ENCODE results near the gene POLR1A.

The POLR1A gene

GRCh38 chr2:86037795-86038192 is 67.9 kb downstream of the POLR1A start:
- no peak for DNase-seq (ENCODE audit: low read depth)

GRCh38 chr2:86037141-86037794 is 68.4 kb downstream of the POLR1A start:
- DNase-seq (ENCODE audit: low read depth) = peak; percentile 60

GRCh38 chr2:86036669-86037138 is 69.0 kb downstream of the POLR1A start:
- DNase-seq (ENCODE audit: low read depth) = no peak

GRCh38 chr2:86035883-86036668 is 69.6 kb downstream of the POLR1A start:
- peak; percentile 84 for DNase-seq (ENCODE audit: low read depth)

- no peak for DNase-seq (ENCODE audit: low read depth)
Observed at GRCh38 chr2:86035376-86035882, 70.3 kb downstream of the POLR1A start.

GRCh38 chr2:86033751-86034692 is 71.7 kb downstream of the POLR1A start:
- no peak for DNase-seq (ENCODE audit: low read depth)

GRCh38 chr2:86032861-86033595 is 72.7 kb downstream of the POLR1A start:
- no peak for DNase-seq (ENCODE audit: low read depth)

- DNase-seq (ENCODE audit: low read depth) = no peak
Observed at GRCh38 chr2:86031606-86032005, 74.1 kb downstream of the POLR1A start.

- no peak for DNase-seq (ENCODE audit: low read depth)
Observed at GRCh38 chr2:86031151-86031550, 74.5 kb downstream of the POLR1A start.

GRCh38 chr2:86029873-86030272 is 75.8 kb downstream of the POLR1A start:
- no peak for DNase-seq (ENCODE audit: low read depth)

- DNase-seq (ENCODE audit: low read depth) = no peak
Observed at GRCh38 chr2:86028766-86029381, 76.8 kb downstream of the POLR1A start.

- no peak for DNase-seq (ENCODE audit: low read depth)
Observed at GRCh38 chr2:86027922-86028765, 77.5 kb downstream of the POLR1A start.

GRCh38 chr2:86027196-86027921 is 78.3 kb downstream of the POLR1A start:
- no peak for DNase-seq (ENCODE audit: low read depth)

- no peak for DNase-seq (ENCODE audit: low read depth)
Observed at GRCh38 chr2:86026744-86027065, 79.0 kb downstream of the POLR1A start.

GRCh38 chr2:86025976-86026743 is 79.5 kb downstream of the POLR1A start:
- no peak for DNase-seq (ENCODE audit: low read depth)

- DNase-seq (ENCODE audit: low read depth) = peak; percentile 35
Observed at GRCh38 chr2:86025229-86025820, 80.4 kb downstream of the POLR1A start.

GRCh38 chr2:86023366-86023712 is 82.3 kb downstream of the POLR1A start:
- DNase-seq (ENCODE audit: low read depth) = no peak

- no peak for DNase-seq (ENCODE audit: low read depth)
Observed at GRCh38 chr2:86022661-86023365, 82.9 kb downstream of the POLR1A start.

All from ELR (cell line).